Loucy (cell line): ENCODE data around the gene SLC28A2.

Experiments
- CTCF ChIP-seq: fragments of 200-600 bp; sonication (generic); conservative IDR thresholded peaks from 2 replicates; pipeline ENCODE4 v1.5.1; 2014; ENCODE audit warnings: mild to moderate bottlenecking, antibody characterized with exemption, low read length
- EZH2phosphoT487 ChIP-seq: fragments of 200-600 bp; IDR thresholded peaks from 2 replicates; pipeline ENCODE4 v1.6.1; 2018; ENCODE audit warnings: antibody characterized with exemption, mild to moderate bottlenecking, moderate library complexity, borderline replicate concordance

- TF ChIP-seq CTCF (no peak), EZH2phosphoT487 (no peak)
Measured at GRCh38 chr15:45251888-45252287, at the start of gene SLC28A2.
